Neural progenitor cell (in vitro differentiated cells): ENCODE results near the gene MRGPRF. TPM values are rescaled to one million over a fixed set of nuclear protein-coding genes. Genes with fewer than 3 reads are reported as not detected.
"Not testable (repeated sequence)": the region's sequence is repeated elsewhere in the genome, so short reads cannot be mapped to it uniquely, and the experiment has no call there.

ENCODE experiments used
- DNase-seq: peaks from one replicate; pipeline ENCODE4 v3.0.0-alpha.2; 2016; ENCODE audit warnings: low spot score
- H2AFZ ChIP-seq: fragments of 200-600 bp; sonication (generic); replicated peaks from 2 replicates; pipeline ENCODE4 v1.6.1; 2016; ENCODE audit warnings: antibody characterized with exemption
- H3F3A ChIP-seq: fragments of 200-600 bp; sonication (generic); 2 replicates; pipeline ENCODE4 v1.6.1; 2016; ENCODE audit warnings: antibody characterized with exemption, low read depth
- H3K27ac ChIP-seq: fragments of 200-600 bp; sonication (generic); 2 replicates; pipeline ENCODE4 v1.5.1; 2016; ENCODE audit warnings: mild to moderate bottlenecking
- H3K27me3 ChIP-seq: fragments of 200-600 bp; sonication (generic); 2 replicates; pipeline ENCODE4 v1.6.1; 2016; ENCODE audit warnings: mild to moderate bottlenecking, moderate library complexity
- H3K36me3 ChIP-seq: fragments of 200-600 bp; sonication (generic); 2 replicates; pipeline ENCODE4 v1.5.1; 2016
- H3K4me1 ChIP-seq: fragments of 200-600 bp; sonication (generic); 2 replicates; pipeline ENCODE4 v1.6.1; 2016; ENCODE audit warnings: mixed run types
- H3K4me2 ChIP-seq: fragments of 200-600 bp; sonication (generic); 2 replicates; pipeline ENCODE4 v1.6.1; 2016
- H3K4me3 ChIP-seq: fragments of 200-600 bp; sonication (generic); 2 replicates; pipeline ENCODE4 v1.5.1; 2016
- H3K79me2 ChIP-seq: fragments of 200-600 bp; sonication (generic); 2 replicates; pipeline ENCODE4 v1.6.1; 2016; ENCODE audit warnings: low read depth
- H3K9ac ChIP-seq: fragments of 200-600 bp; sonication (generic); 2 replicates; pipeline ENCODE4 v1.6.1; 2016
- H3K9me3 ChIP-seq: fragments of 200-600 bp; sonication (generic); 2 replicates; pipeline ENCODE4 v1.5.1; 2016; ENCODE audit warnings: low read depth
- H4K20me1 ChIP-seq: fragments of 200-600 bp; sonication (generic); 2 replicates; pipeline ENCODE4 v1.6.1; 2016; ENCODE audit warnings: low read depth
- H3K27ac Mint-ChIP-seq: 3 replicates; pipeline ENCODE4 v1.8.0; 2021; ENCODE audit warnings: mixed read lengths
- H3K27me3 Mint-ChIP-seq: 2 replicates; pipeline ENCODE4 v1.8.0; 2022; ENCODE audit warnings: low read depth, mild to moderate bottlenecking, inconsistent platforms, moderate library complexity, mixed read lengths; ENCODE audit not compliant: insufficient read depth
- H3K36me3 Mint-ChIP-seq: 3 replicates; pipeline ENCODE4 v1.8.0; 2021; ENCODE audit warnings: mixed read lengths
- H3K4me1 Mint-ChIP-seq: 3 replicates; pipeline ENCODE4 v1.8.0; 2021; ENCODE audit warnings: mixed read lengths
- H3K4me3 Mint-ChIP-seq: 3 replicates; pipeline ENCODE4 v1.8.0; 2021; ENCODE audit warnings: mild to moderate bottlenecking, moderate library complexity, mixed read lengths
- H3K9me3 Mint-ChIP-seq: 3 replicates; pipeline ENCODE4 v1.8.0; 2020; ENCODE audit warnings: mixed read lengths
- EZH2 ChIP-seq: fragments of 200-600 bp; sonication (generic); IDR thresholded peaks from 2 replicates; pipeline ENCODE4 v1.6.1; 2017; ENCODE audit warnings: antibody characterized with exemption, mild to moderate bottlenecking, moderate library complexity
- EZH2phosphoT487 ChIP-seq: fragments of 200-600 bp; sonication (generic); IDR thresholded peaks from 2 replicates; pipeline ENCODE4 v1.6.1; 2017; ENCODE audit warnings: antibody characterized with exemption
- total RNA-seq: library from RNA; depleted of rRNA; stranded (reverse); fragments of >200 nt; gene quantifications from 2 replicates; pipeline ENCODE4 v1.2.3, GENCODE V29; 2015; ENCODE audit warnings: low replicate concordance
- TF ChIP-seq, protein P1 (sequence below): fragments of 200-600 bp; sonication (generic); IDR thresholded peaks from 2 replicates; pipeline ENCODE4 v1.5.1; 2017; ENCODE audit warnings: antibody characterized with exemption, mild to moderate bottlenecking

The MRGPRF gene
- total RNA-seq, 1 donor from 2014 or later = 0.56 TPM

DNA sequence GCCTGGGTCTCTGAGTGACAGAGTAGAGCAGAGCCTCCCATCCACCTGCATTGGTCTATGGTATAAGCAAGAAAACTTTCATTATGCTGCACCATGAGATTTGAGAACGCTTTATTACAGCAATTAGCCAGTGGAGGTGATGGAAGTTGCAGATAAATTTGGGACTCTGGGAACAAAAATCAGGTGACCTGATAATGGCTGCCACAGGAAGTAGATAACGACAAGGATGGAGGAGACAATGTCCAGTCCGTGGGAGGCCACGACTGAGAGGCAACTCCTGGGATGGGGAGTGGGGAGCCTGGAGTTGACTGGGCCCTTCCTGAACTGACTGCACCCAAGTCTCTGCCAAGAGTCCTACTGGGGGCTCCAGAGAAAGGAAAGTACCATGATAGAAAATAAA lies 37.0 kb downstream of the MRGPRF start:
- no peaks in the 10 kb centered on the region for H3F3A ChIP-seq
- no peak for DNase-seq
- H4K20me1 ChIP-seq = no peaks in the 10 kb centered on the region
- no peak overlapping the region for H3K27ac Mint-ChIP-seq
- H3K9ac ChIP-seq = no peak overlapping the region
- no peaks in the 10 kb centered on the region for H3K27me3 ChIP-seq
- no peaks in the 10 kb centered on the region for H3K36me3 Mint-ChIP-seq
- no peaks in the 10 kb centered on the region for H3K9me3 ChIP-seq
- no peaks in the 10 kb centered on the region for H3K36me3 ChIP-seq
- no peak overlapping the region for H3K27ac ChIP-seq
- H3K4me3 Mint-ChIP-seq = no peak overlapping the region
- H3K4me3 ChIP-seq = no peak overlapping the region
- H3K4me1 Mint-ChIP-seq = peaks cover 2% of the 10 kb centered on the region
- H3K4me1 ChIP-seq = no peaks in the 10 kb centered on the region
- H3K4me2 ChIP-seq = no peak overlapping the region
- H3K9me3 Mint-ChIP-seq = peaks cover 4% of the 10 kb centered on the region
- no peak overlapping the region for H2AFZ ChIP-seq
- no peaks in the 10 kb centered on the region for H3K79me2 ChIP-seq
- peaks cover 7% of the 10 kb centered on the region for H3K27me3 Mint-ChIP-seq
- TF ChIP-seq EZH2phosphoT487 (no peak), EZH2 (no peak)
- TF ChIP-seq, protein P1, sequence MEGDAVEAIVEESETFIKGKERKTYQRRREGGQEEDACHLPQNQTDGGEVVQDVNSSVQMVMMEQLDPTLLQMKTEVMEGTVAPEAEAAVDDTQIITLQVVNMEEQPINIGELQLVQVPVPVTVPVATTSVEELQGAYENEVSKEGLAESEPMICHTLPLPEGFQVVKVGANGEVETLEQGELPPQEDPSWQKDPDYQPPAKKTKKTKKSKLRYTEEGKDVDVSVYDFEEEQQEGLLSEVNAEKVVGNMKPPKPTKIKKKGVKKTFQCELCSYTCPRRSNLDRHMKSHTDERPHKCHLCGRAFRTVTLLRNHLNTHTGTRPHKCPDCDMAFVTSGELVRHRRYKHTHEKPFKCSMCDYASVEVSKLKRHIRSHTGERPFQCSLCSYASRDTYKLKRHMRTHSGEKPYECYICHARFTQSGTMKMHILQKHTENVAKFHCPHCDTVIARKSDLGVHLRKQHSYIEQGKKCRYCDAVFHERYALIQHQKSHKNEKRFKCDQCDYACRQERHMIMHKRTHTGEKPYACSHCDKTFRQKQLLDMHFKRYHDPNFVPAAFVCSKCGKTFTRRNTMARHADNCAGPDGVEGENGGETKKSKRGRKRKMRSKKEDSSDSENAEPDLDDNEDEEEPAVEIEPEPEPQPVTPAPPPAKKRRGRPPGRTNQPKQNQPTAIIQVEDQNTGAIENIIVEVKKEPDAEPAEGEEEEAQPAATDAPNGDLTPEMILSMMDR = no peak

DNA sequence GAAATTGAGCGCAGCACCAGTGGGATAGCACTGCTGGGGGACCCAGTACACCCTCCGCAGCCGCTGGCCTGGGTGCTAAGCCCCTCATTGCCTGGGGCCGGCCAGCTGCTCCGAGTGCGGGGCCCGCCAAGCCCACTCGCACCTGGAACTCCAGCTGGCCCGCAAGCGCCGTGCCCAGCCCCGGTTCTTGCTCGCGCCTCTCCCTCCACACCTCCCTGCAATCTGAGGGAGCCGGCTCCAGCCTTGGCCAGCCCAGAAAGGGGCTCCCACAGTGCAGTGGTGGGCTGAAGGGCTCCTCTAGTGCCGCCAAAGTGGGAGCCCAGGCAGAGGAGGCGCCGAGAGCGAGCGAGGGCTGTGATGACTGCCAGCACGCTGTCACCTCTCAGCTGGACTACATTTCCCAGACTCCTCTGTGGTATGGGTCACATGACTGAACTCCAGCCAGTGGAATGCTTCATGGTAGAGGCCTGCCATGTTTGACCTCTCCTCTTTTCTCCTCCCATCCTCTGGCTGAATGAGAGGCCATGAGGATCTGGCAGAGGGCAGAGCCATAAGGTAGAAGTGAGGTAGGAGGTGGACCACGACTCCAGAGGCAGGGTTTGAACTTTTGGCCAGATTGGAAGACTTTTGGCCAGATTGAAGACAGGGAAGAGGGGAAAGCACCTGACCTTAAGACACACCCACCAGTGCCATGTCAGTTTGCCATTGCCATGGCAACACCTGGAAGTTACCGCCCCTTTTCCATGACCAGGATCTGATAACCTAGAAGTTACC lies 38.4 kb downstream of the MRGPRF start:
- peaks cover 2% of the 10 kb centered on the region for H3K4me1 Mint-ChIP-seq
- Histone ChIP-seq H3K79me2 (no peaks in the 10 kb centered on the region), H3K4me2 (no peak overlapping the region), H3K36me3 (no peaks in the 10 kb centered on the region), H3K27ac (no peak overlapping the region), H3K9ac (no peak overlapping the region), H4K20me1 (no peaks in the 10 kb centered on the region), H2AFZ (peak overlapping the region; percentile 83), H3K9me3 (no peaks in the 10 kb centered on the region), H3F3A (no peaks in the 10 kb centered on the region), H3K4me1 (no peaks in the 10 kb centered on the region), H3K4me3 (no peak overlapping the region), H3K27me3 (no peaks in the 10 kb centered on the region)
- peak overlapping the region; percentile 89 for H3K27ac Mint-ChIP-seq
- H3K36me3 Mint-ChIP-seq = no peaks in the 10 kb centered on the region
- no peak overlapping the region for H3K4me3 Mint-ChIP-seq
- no peak for DNase-seq
- peaks cover 7% of the 10 kb centered on the region for H3K27me3 Mint-ChIP-seq
- TF ChIP-seq EZH2 (no peak), EZH2phosphoT487 (no peak)
- TF ChIP-seq, protein P1 = no peak
- H3K9me3 Mint-ChIP-seq = no peaks in the 10 kb centered on the region

DNA sequence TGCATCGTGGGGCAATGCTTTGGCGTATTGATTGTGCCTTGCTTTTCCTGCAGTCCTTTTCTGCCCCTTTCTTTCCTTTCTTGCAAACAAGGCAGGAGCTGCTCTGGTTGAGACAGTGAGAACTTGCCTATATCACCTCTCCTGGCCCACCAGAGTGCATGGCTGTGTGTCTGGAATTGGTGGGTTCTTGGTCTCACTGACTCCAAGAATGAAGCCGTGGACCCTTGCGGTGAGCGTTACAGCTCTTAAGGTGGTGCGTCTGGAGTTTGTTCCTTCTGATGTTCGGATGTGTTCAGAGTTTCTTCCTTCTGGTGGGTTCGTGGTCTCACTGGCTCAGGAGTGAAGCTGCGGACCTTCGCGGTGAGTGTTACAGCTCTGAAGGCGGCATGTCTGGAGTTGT lies 39.3 kb downstream of the MRGPRF start:
- not testable (repeated sequence) for DNase-seq

DNA sequence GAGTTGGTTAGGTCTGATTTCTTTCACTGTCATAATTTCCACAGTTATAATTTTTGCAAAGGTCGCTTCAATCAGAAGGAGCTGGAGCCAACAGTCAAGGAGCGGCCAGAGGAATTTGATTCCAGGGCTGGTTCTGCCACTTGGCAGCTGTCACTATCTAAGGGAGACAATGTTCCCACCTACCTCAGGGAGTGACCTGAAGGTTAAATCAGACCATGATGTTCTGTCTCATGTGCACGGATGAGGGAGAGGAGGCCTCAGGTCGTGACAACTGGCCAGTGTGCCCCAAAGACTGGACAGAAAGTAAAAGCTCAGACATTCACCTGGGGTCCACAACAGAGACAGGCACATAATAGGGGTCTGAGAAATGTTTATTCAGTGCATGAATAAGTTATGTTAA lies 39.8 kb downstream of the MRGPRF start:
- Histone ChIP-seq H3K4me3 (no peak overlapping the region), H3K9me3 (no peaks in the 10 kb centered on the region), H3K4me1 (no peaks in the 10 kb centered on the region), H3F3A (no peaks in the 10 kb centered on the region), H4K20me1 (no peaks in the 10 kb centered on the region), H3K27ac (no peak overlapping the region), H3K79me2 (no peaks in the 10 kb centered on the region), H3K9ac (no peak overlapping the region), H3K36me3 (no peaks in the 10 kb centered on the region), H2AFZ (no peak overlapping the region), H3K27me3 (no peaks in the 10 kb centered on the region), H3K4me2 (no peak overlapping the region)
- TF ChIP-seq EZH2phosphoT487 = no peak
- TF ChIP-seq EZH2 = no peak
- TF ChIP-seq, protein P1 = no peak
- no peak overlapping the region for H3K27ac Mint-ChIP-seq
- DNase-seq = no peak
- no peaks in the 10 kb centered on the region for H3K9me3 Mint-ChIP-seq
- peaks cover 10% of the 10 kb centered on the region for H3K27me3 Mint-ChIP-seq
- peaks cover 2% of the 10 kb centered on the region for H3K4me1 Mint-ChIP-seq
- H3K4me3 Mint-ChIP-seq = no peak overlapping the region
- no peaks in the 10 kb centered on the region for H3K36me3 Mint-ChIP-seq

More for the DNA sequence above, 39.3 kb downstream of the MRGPRF start:
- H4K20me1 ChIP-seq, H3K79me2 ChIP-seq, H3F3A ChIP-seq, H3K9me3 Mint-ChIP-seq, H3K4me3 Mint-ChIP-seq, H3K36me3 ChIP-seq, H3K36me3 Mint-ChIP-seq, H3K27ac Mint-ChIP-seq, H3K27me3 ChIP-seq, H2AFZ ChIP-seq, H3K4me1 Mint-ChIP-seq, H3K4me1 ChIP-seq, H3K27ac ChIP-seq, H3K4me3 ChIP-seq, H3K9me3 ChIP-seq, H3K9ac ChIP-seq, H3K4me2 ChIP-seq: not testable (repeated sequence)
- H3K27me3 Mint-ChIP-seq = peaks cover 10% of the 10 kb centered on the region
